DMS153 treated with DMSO at 0.1 percent for 48 hours (cell line): ENCODE measurements around the gene ACACB.

ENCODE experiments used
- DNase-seq: peaks from one replicate; lab custom pipeline; 2025; ENCODE audit not compliant: unreplicated experiment; lab: John Stamatoyannopoulos, UW

The ACACB gene

DNA sequence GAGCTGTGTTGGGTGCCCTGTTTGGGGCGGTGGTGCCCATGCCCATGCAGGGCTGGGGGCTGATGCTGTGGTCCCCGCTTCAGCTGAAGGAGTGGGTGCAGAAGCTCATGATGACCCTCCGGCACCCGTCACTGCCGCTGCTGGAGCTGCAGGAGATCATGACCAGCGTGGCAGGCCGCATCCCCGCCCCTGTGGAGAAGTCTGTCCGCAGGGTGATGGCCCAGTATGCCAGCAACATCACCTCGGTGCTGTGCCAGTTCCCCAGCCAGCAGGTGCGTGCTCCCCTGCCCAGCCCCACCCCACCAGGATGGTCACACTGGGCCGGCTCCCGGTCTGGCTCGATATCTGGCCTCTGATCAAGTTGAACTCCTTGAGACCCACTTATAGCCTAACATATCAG, 92.7 kb downstream of the ACACB start:
- no peak for DNase-seq

DNA sequence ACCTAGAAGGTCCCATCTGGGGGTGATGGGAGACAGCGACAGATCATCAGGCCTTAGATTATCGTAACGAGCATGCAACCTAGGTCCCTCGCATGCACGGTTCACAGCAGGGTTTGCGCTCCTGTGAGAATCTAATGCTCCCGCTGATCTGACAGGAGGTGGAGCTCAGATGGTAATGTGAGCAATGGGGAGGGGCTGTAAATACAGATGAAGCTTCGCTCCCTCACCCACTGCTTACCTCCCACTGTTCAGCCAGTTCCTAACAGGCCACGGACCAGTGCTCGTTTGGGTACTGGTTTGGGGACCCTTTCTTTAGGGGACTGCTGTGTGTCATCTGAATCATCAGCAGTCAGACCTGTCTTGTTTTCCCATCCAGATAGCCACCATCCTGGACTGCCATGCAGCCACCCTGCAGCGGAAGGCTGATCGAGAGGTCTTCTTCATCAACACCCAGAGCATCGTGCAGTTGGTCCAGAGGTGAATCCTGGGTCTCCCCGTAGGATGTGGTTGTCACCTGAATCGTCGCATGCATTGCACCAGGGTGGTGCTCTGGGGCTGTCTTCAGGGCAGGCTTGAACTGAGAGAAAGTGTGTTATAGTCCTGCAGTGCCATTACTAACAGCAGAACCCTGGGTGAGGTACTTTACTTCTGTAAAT, 96.2 kb downstream of the ACACB start:
- DNase-seq = no peak

DNA sequence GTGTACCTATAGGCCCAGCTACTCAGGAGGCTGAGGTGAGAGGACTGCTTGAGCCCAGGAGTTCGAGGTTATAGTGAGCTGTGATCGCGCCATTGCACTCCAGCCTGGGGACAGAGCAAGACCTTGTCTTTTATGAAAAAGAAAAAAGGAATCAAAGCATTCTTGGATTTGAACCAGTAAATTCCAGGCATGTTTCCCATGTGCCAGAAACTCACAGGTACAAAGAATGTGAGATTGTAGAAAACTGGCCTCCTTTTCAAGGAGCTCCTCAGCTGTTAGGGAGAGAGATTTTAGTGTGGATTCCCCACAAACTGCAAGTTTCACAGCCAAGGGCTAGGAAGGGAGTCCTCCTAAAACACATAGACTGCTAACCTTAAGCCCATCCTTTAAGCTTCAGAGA, 97.7 kb downstream of the ACACB start:
- DNase-seq = no peak

DNA sequence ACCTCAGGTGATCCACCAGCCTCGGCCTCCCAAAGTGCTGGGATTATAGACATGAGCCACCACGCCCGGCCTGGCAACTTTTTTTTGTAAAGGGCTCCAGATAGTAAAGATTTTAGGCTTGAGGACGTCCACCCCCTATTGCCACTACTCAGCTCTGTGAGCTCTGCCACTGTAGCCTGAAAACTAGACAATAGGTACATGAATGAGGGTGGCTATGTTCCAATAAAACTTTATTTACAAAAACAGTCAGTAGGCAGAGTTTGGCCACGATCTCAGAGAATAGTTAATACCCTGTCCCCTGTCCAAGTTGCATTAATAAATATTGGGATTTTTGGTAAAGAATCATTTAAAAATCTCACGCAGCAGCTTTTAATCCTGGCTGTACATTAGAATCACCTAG, 102.6 kb downstream of the ACACB start:
- DNase-seq = no peak

DNA sequence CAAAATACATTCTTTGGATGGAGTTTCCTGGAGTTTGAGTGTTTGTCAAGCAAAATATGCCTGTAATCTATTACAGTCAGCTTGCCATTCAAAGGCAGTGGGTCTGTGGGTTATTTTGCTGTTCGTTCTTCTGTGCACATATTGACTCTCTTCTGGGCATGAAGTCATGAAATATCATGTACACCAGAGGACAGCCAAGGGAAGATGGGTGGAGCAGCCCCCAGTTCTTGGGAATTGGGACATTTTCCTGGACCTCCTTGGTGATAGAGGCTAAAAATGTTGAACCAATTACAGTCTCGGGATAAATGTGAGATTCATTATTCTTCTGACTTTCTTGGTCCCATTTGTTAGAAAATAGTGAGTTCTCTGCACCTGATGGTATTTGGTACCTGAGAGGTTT, 103.6 kb downstream of the ACACB start:
- no peak for DNase-seq

DNA sequence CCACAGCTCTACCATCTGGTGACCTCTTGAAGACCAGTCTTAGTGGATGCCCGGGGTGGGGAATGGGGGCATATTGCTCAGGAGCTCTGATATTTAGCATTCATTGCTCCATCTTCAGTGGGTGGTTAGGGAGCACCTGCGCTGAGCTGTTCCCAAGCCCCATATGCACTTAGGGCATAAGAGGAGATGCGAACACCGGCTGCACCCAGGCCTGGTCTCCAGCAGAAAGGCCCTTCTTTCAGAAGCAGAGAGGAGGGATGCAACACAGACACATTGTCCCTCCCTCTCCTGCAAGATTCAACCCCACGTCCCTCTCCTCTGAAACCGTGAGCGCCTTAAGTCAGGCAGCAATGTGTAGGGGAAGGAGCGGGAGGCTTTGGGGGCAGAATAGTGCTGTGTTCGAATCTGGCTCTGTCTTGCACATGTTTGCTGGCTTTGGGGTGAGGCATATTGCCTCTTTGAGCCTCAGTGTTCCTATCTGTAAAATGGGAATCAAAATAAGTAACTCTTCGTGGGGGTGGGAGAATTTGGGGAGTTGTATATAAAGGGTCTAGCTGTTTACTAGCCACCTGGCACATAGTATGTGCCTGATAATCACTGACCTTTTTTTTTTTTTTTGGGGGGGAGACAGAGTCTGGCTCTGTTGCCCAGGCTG, 105.0 kb downstream of the ACACB start:
- DNase-seq = no peak

DNA sequence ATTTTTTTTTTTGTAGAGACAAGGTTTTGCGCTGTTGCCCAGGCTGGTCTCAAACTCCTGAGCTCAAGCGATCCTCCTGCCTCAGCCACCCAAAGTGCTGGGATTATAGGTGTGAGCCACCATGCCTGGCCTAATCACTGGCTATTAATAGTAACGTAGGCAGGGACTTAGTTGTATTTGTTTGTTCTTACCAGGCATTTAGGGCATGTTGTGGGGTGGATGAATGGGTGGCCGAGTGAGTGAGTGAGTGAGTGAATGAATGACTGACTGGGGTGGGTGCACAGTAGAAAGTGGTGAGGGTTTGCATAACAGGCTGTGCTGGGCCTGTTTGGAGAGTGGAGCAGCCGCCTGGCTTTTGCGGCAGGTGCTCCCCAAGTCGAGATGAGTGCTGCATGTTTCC, 105.7 kb downstream of the ACACB start:
- no peak for DNase-seq

DNA sequence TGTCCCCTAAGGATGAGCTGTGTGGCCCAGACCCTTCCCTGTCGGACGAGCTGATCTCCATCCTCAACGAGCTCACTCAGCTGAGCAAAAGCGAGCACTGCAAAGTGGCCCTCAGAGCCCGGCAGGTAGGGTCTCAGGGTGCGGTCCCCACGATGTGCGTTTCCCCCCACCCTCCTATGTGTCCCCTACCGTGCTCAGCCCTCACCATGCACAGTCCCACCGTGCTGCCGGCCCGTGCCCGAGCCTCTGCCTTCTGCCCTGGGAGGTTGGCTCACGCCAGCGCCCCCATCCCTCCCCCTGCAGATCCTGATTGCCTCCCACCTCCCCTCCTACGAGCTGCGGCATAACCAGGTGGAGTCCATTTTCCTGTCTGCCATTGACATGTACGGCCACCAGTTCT, 106.1 kb downstream of the ACACB start:
- no peak for DNase-seq

DNA sequence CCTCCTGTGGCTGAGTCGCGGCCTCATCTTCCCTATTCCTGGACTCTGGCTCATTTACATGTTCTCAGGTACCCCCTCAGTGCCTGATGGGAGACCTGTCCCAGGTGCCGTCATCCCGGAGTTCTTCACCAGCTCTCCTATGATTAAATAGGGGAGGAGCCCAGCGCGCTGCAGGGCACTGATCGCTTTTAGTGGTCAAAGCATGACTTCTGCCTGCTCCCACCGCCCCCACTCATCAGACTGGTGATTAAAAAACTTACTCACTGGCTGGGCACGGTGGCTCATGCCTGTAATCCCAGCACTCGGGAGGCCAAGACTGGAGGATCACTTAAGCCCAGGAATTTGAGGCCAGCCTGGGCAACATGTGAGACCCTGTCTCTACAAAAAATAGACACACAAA, 106.8 kb downstream of the ACACB start:
- DNase-seq = no peak

DNA sequence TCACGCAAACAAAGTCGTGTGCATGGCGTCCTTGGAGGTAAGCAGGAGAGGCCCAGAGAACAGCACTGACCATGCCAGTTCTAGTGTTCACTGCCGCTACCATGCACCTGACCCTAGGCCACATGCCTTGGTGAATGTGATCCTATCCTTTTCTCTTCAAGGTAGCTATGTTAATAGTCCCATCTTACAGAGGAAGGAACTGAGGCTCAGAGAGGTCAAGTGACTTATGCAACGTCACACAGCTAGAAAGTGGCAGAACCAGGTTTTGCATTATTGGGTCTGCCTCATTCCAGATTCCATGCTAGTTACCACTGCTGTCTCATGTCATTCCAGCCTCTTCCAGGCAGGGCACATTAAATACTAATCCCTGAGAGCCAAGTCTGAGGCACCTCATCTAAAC, 107.5 kb downstream of the ACACB start:
- DNase-seq = no peak

DNA sequence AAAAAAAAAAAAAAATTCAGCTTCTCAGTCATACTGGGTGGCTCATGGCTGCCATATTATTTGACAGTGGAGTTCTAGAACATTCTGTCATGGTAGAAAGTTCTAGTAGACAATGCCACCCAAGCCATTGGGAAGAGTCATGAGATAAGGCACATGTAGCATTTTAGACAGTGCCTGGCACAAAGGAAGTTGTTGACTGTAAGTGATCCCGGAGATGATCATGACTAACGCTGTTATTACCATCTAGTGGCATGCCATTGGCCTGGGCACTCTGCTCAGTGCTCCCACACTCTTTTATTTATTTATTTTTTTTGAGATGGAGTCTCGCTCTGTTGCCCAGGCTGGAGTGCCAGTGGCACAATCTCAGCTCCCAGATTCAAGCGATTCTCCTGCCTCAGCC, 112.3 kb downstream of the ACACB start:
- no peak for DNase-seq

DNA sequence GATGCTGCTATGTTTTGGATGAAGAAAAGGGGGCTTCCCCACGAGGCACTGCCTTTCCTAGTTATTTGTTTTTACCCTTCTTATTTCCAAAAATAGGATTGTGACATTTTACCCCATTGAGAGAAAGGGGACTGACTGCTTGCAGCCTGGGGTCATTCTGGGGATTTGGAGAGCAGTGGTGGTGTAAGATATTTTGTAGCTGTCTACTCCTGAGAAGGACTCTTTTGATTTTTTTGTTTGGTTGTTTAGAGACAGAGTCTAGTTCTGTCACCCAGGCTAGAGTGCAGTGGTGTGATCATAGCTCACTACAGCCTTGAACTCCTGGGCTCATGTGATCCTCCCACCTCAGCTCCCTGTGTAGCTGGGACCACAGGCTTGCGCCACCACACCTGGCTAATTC, 113.8 kb downstream of the ACACB start:
- no peak for DNase-seq

DNA sequence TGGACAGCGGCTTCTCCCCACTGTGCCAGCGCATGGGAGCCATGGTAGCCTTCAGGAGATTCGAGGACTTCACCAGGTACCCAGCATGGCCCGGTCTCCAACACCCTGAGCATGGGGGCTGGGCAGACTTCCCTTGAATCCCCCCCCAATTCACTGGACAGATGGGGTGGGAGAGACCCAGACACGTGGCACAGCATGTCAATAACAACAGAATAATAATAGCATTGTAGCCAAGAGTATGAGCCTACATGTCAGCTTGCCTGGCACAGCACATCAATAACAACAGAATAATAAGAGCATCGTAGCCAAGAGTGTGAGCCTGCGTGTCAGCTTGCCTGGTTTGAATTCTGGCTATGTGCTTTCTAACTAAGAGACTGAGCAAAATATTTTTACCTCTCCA, 116.3 kb downstream of the ACACB start:
- no peak for DNase-seq

DNA sequence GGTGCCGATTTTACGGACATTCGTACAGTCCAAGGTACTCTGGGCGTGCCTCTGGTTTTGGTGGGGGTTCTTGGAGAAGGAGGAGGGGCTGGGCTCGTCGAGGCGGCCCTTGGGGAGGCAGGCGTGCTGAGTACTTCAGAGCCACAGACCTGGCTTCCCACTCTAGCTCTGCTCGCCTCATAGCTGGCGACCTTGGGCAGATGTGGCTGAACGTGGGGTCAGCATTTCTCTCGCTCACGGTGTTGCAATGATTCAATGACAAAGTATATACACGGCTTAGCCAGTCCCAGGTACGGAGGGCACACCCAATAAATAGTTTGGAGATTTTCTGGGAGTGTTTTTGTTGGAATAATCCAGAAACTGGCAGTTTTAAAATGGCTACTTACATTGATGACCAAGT, 117.6 kb downstream of the ACACB start:
- DNase-seq = no peak

DNA sequence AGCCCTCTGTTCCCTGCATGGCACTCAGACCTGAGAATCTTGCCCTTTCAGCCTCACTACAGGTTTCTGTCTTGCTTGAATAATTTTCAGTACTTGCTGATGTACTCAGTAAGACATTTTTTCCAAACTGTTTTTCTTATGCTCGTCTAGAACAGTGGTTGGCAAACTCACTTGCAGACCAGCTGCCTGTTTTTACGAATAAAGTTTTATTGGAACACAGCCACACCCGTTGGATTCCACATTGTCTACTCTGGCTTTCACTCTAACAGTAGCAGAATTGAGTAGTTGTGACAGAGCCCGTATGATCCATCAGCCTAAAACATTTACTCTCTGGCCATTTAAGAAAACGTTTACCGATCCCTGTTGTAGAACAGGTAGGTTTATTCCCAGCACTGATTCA, 119.9 kb downstream of the ACACB start:
- no peak for DNase-seq

DNA sequence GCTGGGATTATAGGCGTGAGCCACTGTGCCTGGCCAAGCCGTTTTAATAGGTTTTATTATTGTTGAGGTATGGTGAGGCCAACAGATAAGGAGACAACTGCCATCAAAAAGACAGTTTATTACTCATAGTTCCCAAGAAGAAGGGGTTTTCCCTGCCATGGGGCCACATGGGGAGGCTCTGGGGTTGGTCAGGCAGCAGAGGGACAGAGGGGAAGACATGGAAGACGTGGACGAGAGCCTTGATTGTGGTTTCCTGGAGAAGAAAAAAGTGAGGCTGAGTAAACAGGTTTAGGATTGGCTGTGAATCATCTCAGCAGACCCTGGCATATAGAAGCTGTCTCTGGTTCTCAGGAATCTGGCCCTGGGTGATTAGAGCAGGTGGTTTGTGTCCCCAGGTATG, 122.8 kb downstream of the ACACB start:
- DNase-seq = no peak

DNA sequence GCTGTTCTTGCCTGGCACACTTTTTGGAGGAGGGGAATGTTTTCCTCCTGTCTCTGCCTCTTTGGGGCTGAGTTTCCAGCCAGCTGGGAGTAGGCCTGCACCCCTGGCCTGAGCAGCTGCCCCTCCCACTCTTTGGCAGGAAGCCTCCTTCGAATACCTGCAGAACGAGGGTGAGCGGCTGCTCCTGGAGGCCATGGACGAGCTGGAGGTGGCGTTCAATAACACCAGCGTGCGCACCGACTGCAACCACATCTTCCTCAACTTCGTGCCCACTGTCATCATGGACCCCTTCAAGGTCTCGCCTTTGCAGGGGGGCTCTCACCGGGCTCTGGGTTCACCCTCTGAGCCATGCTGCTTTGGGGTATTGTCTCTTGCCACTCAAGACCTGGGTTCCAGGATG, 123.3 kb downstream of the ACACB start:
- DNase-seq = no peak

DNA sequence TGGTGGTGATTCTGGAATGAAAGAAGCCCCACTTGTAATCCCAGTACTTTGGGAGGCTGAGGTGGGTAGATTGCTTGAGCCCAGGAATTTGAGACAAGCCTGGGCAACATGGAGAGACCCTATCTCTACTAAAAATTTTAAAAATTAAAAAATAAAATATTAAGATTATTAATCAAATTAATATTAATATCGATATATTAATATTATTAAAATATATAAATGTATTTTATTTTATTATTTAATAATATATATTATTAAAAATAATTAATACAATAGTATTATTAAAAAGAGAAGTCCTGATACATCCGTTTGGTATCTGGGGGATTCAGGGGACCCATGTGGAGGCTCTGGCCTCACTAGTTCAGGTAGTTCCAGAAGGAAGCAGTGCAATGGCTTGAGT, 124.0 kb downstream of the ACACB start:
- DNase-seq = no peak

DNA sequence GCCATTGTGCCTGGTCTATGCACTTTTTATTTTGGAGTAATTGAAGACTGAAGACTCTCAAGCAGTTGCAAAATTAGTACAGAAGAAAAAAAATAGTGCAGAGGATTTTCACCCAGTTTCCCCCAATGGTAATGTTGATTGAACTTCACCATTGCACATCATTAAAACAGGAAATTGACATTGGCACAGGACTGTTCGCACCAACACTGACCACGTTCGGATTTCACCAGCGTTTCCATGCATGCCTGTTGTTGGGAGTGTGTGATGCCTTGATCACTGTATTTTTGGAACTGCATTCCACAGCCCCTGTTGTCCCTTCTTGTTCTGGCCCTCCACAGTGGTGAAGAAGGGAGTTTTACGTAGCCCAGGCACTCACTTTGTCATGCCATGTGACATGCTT, 125.5 kb downstream of the ACACB start:
- DNase-seq = no peak

DNA sequence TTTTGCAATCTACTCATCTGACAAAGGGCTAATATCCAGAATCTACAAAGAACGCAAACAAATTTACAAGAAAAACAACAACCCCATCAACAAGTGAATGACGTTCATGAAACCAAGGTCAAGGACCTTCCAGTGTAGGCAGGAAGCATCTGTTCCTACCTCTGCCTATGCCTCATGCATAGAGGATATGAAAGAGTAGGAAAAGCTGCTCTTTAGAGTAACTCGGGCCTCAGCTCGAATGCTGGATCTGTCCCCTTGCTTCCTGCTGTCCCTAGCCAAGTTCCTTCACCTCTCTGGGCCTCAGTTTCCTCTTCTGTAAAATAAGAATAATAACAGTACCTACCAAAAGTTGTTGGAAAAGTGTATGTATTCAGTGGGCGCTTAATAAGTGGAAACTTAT, 127.7 kb downstream of the ACACB start:
- no peak for DNase-seq

DNA sequence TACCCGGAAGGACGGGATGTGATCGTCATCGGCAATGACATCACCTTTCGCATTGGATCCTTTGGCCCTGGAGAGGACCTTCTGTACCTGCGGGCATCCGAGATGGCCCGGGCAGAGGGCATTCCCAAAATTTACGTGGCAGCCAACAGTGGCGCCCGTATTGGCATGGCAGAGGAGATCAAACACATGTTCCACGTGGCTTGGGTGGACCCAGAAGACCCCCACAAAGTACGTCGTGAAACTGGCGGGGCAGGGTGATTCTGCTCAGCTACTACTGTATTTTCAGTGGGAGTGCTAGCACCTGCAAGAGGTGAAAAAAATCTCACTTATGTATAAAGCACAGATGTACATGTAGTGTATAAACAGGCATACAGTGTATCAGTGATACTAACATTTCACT, 129.8 kb downstream of the ACACB start:
- DNase-seq = no peak

DNA sequence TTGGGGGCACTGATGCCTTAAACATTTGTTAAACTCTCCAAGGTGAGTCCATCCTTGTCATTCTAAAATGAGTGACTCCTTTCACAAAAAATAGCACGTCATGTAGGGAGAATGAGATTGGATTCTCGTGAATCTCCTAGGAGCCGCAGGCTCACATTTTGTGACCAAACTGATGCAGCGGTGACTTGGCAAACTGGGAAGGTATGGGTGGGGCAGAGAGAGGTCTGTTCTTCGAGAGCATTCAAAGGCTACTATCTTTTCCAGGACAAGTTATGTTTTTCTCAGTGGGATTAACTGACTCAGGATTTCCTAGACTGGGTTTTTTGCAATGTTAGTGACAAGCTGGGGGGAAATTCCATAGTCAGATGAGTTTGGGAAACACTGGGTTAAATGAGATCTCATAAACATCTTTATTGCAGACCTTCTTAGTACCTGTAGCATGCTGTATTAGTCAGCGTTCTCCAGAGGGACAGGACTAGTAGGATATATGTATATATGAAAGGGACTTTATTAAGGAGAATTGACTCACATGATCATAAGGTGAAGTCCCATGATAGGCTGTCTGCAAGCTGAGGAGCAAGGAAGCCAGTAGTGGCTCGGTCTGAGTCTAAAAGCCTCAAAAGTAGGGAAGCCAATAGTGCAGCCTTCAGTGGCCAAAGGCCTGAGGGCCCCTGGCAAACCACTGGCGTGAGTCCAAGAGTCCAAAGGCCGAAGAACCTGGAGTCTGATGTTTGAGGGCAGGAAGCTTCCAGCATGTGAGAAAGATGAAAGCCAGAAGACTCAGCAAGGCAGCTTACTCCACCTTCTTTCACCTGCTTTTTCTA, 131.7 kb downstream of the ACACB start:
- no peak for DNase-seq
